Activated CD4-positive, alpha-beta T cell treated with anti-CD3 and anti-CD28 coated beads, Interleukin-10, Interleukin-2, amounts not matched to agents 100 ng/mL and 50 ng/mL, durations not matched to agents 16 hours and 8 hours (primary cell): ENCODE results near the gene TRIM54.
"Not testable (repeated sequence)": the region's sequence is repeated elsewhere in the genome, so short reads cannot be mapped to it uniquely, and the experiment has no call there.

ENCODE experiments used
- DNase-seq: peaks from one replicate; pipeline ENCODE4 v3.0.0-alpha.2; 2020

The TRIM54 gene

DNA sequence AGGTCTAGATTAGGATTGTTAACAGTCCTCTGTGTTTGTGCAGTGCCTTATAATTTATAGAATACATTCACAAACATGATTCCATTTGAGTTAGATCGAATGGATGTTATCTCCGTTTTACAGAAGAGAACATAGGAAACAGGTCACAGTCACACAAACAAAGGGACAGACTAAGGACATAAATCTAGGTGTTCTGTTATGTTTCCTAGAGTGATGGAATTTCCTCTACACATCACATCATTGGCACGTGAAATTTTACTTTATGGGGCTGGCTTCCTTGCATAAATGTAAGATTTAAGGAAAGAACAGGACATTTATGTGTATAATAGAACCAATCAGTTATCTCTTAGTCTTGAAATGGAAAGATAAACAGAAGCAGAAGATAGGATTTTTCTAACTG is 6.4 kb downstream of the TRIM54 start:
- DNase-seq: no peak

- DNase-seq: no peak
These were observed 8.3 kb downstream of the TRIM54 start for GRCh38 chr2:27290549-27290948.

- no peak for DNase-seq
These were observed 9.6 kb downstream of the TRIM54 start for GRCh38 chr2:27291865-27292264.

DNA sequence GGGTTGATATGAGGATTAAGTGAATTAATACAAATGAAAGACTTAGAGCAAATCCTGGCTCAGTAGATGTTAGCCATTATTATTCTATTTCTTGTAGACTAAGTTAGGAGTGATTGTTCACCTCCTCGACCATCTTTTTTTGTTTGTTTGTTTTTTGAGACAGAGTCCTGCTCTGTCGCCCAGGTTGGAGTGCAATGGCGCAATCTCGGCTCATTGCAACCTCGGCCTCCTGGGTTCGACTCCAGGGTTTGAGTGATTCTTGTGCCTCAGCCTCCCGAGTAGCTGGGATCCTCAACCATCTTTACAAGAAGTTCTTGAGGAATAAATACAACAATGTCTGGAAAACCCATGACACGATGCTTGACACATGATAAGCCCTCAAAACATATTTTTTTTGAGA is 12.7 kb downstream of the TRIM54 start:
- no peak for DNase-seq

GRCh38 chr2:27296481-27296880 is 14.3 kb downstream of the TRIM54 start:
- DNase-seq: no peak

DNA sequence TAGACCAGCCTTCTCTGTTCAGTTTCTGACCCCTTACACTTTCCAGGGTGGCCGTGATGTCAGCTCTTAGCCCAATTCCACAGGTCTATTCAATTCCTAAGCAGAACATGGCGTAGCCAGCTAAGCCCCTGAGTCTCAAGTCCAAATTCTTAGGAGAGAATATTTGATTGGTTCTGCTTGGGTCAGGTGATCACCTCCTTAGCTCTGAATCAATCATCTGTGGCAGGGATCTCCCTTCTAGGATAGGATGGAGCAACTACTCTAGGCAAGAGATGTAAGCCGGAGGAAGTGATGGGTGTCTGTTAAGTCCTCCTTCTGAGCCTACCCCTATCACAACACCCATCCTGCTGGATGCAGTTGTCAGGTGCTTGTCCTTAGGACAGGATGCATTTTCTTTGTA is 15.0 kb downstream of the TRIM54 start:
- DNase-seq: no peak

GRCh38 chr2:27298391-27299080 is 16.3 kb downstream of the TRIM54 start:
- DNase-seq: no peak

GRCh38 chr2:27300606-27301005 is 18.4 kb downstream of the TRIM54 start:
- DNase-seq: not testable (repeated sequence)

DNA sequence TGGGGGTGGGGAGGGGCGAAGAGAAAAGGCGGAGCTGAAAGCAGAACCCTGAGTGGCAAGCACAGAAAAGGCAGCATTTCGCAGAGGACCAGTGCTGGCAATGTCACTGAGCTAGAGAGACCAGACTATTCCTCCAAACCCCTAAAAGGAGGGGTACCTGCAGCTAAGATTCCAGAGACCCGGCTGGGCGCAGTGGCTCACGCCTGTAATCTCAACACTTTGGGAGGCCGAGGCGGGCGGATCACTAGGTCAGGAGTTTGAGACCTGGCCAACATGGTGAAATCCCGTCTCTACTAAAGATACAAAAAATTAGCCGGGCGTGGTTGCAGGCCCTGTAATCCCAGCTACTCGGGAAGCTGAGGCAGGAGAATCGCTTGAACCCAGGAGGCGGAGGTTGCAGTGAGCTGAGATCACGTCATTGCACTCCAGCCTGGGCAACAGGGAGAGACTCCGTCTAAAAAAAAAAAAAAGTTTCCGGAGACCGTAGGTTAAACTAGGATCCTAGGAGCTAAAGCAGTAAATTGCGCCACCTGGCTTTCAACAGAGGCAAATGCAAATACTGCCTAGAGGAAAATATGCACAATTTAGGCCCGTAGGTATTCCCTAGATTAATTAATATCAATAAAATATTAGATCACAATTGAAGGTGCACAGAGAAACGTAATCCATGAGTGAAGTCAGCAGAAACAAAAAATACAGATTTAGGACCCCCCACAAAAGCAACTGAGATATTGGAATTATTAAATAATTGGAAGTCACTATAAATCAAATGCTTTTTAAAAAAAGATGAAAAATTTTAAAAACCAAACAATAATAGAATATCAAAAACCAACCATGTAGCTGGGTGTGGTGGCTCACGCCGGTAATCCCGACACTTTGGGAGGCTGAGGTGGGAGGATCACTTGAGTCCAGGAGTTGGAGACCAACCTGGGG is 21.1 kb downstream of the TRIM54 start:
- DNase-seq: peak; percentile 73

GRCh38 chr2:27304488-27305240 is 22.4 kb downstream of the TRIM54 start:
- no peak for DNase-seq

DNA sequence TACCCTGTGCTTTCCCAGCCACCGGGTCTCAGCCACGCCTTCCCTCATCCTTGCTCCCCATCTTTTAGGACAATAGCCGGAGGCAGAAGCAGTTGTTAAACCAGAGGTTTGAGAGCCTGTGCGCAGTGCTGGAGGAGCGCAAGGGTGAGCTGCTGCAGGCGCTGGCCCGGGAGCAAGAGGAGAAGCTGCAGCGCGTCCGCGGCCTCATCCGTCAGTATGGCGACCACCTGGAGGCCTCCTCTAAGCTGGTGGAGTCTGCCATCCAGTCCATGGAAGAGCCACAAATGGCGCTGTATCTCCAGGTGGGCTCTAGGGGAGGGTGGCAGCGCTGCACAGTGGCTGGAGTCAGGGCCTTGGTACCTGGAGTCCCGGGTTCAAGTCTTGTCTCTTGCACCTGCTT is 23.3 kb downstream of the TRIM54 start:
- no peak for DNase-seq

- DNase-seq: no peak
These were observed 23.9 kb downstream of the TRIM54 start for GRCh38 chr2:27306136-27306535.

DNA sequence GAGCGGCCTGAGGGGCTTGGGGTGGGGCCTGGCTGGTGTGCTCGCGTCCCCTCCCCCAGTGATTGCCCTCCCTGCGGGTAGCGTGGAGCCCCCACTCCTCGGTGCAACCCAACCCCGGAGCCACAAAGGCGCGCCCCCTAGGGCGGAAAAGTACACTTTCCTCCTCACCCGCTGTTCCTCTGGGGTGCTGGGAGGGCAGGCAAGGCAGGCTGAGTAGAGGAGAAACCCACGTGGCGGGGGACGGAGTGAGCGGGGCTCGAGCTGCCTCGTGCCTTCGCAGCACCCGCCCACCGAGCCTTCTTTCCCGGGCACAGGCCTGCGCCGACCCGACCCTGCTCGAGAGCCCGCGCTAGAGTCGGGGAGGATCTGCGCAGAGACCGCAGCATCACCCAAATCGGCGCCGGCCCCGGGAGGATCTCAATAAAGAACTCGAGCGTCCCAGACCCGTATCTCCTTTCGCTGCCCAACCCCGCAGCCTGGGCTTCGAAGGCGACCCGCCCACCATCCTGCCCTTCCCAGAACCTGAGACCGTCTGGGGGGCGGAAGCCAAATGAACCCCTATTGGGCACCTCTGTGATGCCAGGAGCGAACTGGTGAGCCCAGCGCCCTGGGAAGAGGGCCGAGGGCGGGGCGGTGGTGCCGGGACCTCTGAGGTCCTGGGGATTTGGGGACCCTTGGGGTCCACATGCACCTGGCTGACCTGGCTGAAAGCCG is 24.5 kb downstream of the TRIM54 start:
- DNase-seq: peak; percentile 34

DNA sequence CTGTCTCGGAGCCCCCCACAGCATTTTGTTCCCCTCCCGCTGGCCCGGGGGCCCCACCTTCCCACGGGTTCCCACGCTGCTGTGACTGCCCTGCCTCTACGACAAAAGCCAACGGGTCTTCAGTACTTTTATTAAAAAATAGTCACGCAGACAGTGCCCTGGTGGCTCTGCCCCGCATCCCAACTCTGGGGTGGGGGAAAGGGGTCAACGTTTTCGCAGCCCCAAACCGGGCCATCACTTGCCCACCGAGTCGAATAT is 25.0 kb downstream of the TRIM54 start:
- no peak for DNase-seq

GRCh38 chr2:27307545-27308358 is 25.5 kb downstream of the TRIM54 start:
- DNase-seq: no peak

GRCh38 chr2:27308359-27308881 is 26.2 kb downstream of the TRIM54 start, which contains the start of gene UCN:
TSS of gene UCN (minus strand) at chr2:27308445. CDS start at chr2:27307895, 550 bp downstream.
- no peak for DNase-seq

GRCh38 chr2:27309651-27310050 is 27.4 kb downstream of the TRIM54 start:
- DNase-seq: no peak

DNA sequence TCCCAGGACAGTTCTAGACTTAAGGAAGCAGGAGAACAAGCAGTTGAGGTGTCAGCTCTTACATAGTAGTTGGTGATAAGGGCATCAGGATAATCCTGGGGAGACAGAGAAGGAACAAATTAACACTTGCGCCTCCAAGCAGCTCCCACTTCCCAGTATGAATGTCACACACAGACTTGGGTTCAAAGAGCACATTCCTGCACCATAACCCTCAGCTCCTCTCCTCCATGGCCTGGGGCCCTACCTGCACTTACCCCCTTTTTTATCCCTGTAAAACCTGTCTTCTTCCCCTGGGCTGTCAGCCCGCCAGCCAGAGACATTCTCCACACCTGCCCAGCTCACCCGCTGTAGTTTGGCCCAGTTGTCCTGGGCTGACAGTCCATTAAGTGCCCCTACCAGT is 29.9 kb downstream of the TRIM54 start:
- no peak for DNase-seq

DNA sequence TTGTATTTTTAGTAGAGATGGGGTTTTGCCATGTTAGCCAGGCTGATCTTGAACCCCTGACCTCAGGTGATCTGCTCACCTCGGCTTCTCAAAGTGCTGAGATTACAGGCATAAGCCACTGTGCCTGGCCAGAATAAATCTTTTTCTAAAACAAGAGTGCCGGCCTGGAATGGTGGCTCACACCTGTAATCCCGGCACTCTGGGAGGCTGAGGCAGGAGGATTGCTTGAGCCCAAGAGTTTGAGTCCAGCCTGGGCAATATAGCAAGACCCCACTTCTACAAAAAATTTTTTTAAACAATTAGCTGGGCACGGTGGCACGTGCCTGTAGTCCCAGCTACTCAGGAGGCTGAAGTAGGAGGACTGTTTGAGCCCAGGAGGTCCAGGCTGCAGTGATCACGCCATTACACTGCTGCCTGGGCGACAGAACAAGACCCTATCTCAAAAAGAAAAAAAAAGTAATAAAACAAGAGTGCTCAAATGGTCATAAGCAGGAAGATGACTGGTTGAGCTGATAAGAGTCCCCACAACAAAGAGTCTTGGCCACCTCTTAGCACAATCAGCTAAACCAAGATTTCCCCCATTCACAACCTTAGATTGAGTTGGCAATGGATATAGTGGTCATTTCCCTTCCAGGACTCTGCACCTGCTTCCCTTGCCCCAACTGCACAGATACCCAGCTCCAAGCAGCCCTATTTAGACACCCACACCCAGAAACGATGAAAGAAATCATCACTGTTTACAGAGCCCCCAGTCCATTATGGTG is 31.8 kb downstream of the TRIM54 start:
- no peak for DNase-seq

GRCh38 chr2:27314709-27315108 is 32.5 kb downstream of the TRIM54 start:
- no peak for DNase-seq

GRCh38 chr2:27315122-27315521 is 32.9 kb downstream of the TRIM54 start:
- no peak for DNase-seq
